HG03354 (cell line): ENCODE data around the gene ASPHD2.
A peak's percentile ranks its signal among the peaks of the same experiment; 100 is the strongest.
"Not testable (repeated sequence)": the region's sequence is repeated elsewhere in the genome, so short reads cannot be mapped to it uniquely, and the experiment has no call there.

ENCODE experiments used
- ATAC-seq: cut with Tn5 transposase; IDR thresholded peaks from one replicate; pipeline ENCODE4 v1.9.1; 2021; ENCODE audit warnings: mild to moderate bottlenecking; ENCODE audit not compliant: unreplicated experiment, poor library complexity, severe bottlenecking

Gene ASPHD2

GRCh38 chr22:26414347-26414746 lies 14.7 kb upstream of the ASPHD2 start:
- ATAC-seq = no peak

- ATAC-seq = no peak
Observed at GRCh38 chr22:26416256-26416655, 12.8 kb upstream of the ASPHD2 start.

DNA sequence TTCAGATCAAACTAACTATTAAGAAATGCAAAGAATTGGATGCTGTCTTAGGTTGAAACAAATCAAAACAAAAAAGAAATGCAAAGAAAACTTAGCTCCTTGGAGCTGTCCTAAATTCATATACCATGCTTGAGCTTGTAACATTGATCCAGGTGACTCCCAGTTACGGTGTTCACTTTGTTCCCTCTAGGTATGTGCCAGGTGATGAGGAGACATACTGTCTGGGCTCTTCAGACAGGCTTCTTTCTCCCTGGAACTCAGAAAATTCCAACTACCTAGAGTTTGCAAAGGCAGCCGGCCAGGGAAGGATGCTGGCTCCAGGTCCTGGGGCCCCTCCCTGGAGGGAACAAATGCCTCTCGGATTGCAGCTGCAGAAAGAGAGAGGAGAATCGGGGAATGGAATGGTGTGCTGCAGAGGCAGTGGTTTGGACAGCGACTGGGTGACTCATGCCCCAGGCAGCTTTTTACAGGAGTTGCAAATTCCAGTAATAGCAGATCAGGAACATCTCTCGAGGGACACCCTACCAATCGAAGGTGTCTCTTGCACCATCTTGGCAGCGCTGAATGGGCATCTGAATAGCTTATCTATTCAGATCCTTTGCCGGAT lies 12.3 kb upstream of the ASPHD2 start:
- no peak for ATAC-seq

GRCh38 chr22:26417406-26417805 lies 11.7 kb upstream of the ASPHD2 start:
- ATAC-seq = no peak

DNA sequence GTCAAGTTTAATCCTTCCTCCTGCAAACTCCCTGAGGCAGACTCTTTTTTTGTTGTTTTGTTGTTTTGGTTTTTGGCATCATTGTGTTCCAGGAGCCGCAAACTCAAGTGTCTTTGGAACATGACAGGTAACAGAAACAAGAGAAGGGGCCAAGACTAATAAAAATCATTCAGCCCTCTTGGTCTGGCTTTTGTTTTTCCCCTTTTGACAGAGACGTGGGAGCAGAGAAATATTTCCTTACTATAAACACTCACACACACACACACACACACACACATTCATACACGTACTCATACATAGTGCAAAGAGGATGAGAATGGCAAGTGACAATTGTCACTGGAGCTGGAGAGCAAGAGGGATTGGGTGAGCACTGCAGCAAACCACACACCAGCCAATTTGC lies 10.4 kb upstream of the ASPHD2 start:
- no peak for ATAC-seq

DNA sequence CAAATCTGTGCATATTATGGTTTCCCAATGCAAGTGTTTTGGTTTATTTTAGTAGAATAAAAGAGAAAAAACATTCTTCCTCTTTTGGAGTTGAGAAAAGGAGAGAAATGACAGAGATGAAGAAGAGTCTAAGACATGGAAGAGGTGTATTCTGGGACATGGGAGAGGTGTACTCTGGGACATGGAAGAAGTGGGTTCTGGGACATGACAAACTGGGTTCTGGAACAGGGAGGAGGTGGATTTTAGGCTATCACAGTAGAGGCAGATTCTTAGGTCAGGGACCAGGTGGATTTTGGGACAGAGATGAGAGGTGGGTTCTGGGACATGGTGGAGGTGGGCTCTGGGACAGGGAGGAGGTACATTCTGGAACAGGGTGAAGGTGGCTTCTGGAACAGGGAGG lies 2.1 kb upstream of the ASPHD2 start:
- ATAC-seq = no peak

GRCh38 chr22:26429458-26430286 lies 612 bp downstream of the ASPHD2 start:
- peak; percentile 8 for ATAC-seq

DNA sequence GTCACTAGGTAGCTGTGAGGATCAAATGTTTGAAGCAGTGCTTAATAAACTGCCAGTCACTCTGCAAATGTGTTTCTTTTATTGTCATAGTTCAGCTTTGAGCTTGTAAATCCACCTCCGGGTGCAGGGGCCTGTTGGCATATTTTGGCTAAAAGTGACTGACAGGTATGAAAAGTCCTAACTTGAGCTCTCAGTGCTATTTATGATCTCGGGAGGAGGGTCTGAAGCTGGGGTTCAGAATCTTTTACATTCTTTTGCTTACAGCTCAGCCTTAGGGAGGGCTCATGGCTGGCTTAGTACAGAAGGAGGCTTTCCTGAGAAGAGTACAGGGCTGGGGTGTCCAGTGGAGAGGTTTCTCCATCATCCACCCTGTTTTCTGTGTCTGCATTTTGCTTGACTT lies 1.5 kb downstream of the ASPHD2 start:
- no peak for ATAC-seq

- ATAC-seq = no peak
Observed at GRCh38 chr22:26431261-26431995, 2.4 kb downstream of the ASPHD2 start.

- ATAC-seq = no peak
Observed at GRCh38 chr22:26432619-26433311, 3.7 kb downstream of the ASPHD2 start.

DNA sequence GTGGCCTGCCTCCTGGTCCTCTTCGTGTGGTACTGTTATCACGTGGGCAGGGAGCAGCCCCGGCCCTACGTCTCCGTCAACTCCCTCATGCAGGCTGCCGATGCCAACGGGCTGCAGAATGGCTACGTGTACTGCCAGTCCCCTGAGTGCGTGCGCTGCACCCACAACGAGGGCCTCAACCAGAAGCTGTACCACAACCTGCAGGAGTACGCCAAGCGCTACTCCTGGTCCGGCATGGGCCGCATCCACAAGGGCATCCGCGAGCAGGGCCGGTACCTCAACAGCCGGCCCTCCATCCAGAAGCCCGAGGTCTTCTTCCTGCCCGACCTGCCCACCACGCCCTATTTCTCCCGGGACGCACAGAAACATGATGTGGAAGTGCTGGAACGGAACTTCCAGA lies 4.7 kb downstream of the ASPHD2 start:
- ATAC-seq = no peak

DNA sequence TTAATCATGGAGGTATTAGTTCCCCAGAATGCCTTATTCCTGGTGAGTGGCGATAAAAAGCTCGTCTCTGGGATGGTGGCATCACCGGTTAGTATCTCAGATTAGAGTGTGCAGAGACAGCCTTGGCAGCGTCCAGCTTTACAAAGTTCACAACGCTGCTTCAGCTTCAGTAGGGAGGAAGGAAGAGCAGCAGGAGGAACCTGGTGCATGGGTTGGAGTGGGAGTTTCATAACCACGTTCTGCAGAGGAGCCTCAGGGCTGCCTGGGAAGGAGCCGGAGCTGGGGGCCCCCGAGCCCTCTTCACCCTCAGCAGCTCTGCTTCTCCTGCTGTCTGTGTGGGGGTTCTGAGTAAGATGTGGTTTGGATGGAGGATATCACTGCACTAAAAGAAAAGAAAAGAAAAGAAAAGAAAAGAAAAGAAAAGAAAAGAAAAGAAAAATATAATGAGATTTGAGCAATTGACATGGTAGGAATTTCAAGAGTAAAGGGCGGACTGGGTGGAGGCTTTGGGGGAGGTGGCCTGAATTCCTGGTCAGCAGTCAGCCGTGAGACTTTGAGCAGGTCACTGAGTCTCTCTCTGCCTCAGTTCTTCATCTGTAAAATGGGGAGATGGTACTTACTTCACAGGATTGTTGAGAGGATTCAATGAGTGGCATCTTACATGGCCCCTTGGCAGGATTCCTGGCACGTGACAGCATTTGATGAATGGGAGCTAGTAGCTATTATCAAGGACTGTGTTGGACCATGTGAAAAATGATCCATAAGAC lies 6.5 kb downstream of the ASPHD2 start:
- ATAC-seq = no peak

GRCh38 chr22:26436903-26437515 lies 7.9 kb downstream of the ASPHD2 start:
- ATAC-seq = no peak

DNA sequence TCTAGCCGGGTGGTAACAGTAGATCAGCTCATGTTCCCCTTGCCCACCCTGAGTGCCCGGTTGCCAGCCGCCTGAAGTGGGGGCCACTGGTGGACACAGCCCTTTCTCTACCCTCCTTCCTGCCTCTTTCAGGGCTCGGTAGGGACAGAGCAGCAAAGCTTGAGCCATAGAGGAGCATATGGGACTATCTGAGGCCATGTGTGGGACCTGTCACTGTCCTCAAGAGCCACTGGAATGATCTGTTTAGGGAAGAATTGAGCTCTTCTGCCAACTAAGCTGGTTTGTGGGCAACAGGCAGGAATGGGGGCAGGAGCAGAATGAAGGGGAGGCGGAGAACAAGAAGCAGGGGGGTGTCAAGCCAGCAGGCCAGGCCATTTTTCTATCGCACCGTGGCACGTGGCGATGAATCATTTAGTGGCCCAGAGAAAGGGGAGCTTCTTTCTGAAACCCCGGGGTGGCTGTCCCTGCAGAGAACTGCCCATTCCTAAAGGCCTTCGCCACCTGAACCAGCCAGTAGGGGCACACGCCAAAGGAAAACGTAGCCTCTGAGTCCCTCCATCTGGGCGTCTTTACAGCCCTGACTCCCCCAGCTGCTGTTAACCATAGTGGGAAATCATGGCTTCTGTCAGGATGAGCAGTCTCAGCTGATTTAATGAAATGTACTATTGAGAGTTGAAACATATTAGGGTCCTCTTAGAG lies 8.8 kb downstream of the ASPHD2 start:
- ATAC-seq = no peak

DNA sequence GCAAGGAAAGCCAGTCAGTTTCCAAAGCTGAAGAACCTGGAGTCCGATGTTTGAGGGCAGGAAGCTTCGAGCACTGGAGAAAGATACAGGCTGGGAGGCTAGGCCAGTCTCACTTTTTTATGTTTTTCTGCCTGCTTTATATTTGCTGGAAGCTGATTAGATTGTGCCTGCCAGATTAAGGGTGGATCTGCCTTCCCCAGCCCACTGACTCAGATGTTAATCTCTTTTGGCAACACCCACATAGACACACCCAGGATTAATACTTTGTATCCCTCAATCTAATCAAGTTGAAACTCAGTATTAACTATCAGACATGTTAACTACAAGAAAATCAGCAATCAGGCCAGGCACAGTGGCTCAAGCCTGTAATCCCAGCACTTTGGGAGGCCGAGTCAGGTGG lies 9.7 kb downstream of the ASPHD2 start:
- ATAC-seq = not testable (repeated sequence)

DNA sequence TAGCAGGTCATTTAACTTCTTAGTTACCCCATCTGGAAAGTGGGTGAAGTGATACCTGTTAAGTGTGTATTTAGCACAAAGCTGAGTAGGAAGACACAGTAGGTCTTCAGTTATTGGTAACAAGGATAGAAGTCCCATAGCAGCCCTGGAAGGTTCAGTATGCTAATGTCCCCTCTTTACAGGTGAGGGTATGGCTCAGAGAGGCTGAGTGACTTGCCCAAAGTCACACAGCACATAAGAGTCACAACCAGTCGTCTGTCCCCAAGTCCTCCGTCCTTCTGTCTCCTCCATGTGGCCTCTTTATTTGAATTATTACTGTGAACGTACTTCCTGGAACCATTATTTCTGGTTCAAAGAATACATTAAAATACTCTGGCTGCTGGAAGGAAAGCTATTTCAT lies 10.5 kb downstream of the ASPHD2 start:
- ATAC-seq = no peak

GRCh38 chr22:26442086-26442756 lies 13.2 kb downstream of the ASPHD2 start:
- ATAC-seq = no peak
